Mesendoderm (in vitro differentiated cells): ENCODE measurements around the gene SHISAL1.

ENCODE experiments used
- DNase-seq: peaks from one replicate; pipeline ENCODE4 v3.0.0; 2013
- H2AK5ac ChIP-seq: 2 replicates; pipeline ENCODE4 v1.6.1; 2013; ENCODE audit warnings: low read length, inconsistent platforms
- H2BK120ac ChIP-seq: 2 replicates; pipeline ENCODE4 v1.6.1; 2013; ENCODE audit warnings: low read depth, mild to moderate bottlenecking, low read length, moderate library complexity, mixed read lengths
- H2BK15ac ChIP-seq: replicated peaks from 2 replicates; pipeline ENCODE4 v1.6.1; 2013; ENCODE audit warnings: low read depth, mild to moderate bottlenecking, moderate library complexity
- H2BK5ac ChIP-seq: 2 replicates; pipeline ENCODE4 v1.6.1; 2013; ENCODE audit warnings: low read length, inconsistent platforms
- H3K18ac ChIP-seq: 2 replicates; pipeline ENCODE4 v1.6.1; 2013; ENCODE audit warnings: mild to moderate bottlenecking, low read length, mixed read lengths
- H3K23ac ChIP-seq: one replicate; pipeline ENCODE4 v1.6.1; 2013; ENCODE audit warnings: low read length
- H3K27ac ChIP-seq: 2 replicates; pipeline ENCODE4 v1.5.1; 2013; ENCODE audit warnings: low read depth, mild to moderate bottlenecking, inconsistent platforms, low read length, moderate library complexity
- H3K27me3 ChIP-seq: 2 replicates; pipeline ENCODE4 v1.6.1; 2013; ENCODE audit warnings: low read length, control low read depth, mild to moderate bottlenecking, inconsistent platforms; ENCODE audit not compliant: insufficient read depth, poor library complexity
- H3K36me3 ChIP-seq: 2 replicates; pipeline ENCODE4 v1.6.1; 2013; ENCODE audit warnings: low read length, inconsistent platforms; ENCODE audit not compliant: control insufficient read depth, insufficient read depth
- H3K4ac ChIP-seq: one replicate; pipeline ENCODE4 v1.6.1; 2013; ENCODE audit warnings: low read depth, mild to moderate bottlenecking, low read length, moderate library complexity
- H3K4me1 ChIP-seq: 2 replicates; pipeline ENCODE4 v1.6.1; 2013; ENCODE audit warnings: low read depth, low read length, inconsistent platforms; ENCODE audit not compliant: control insufficient read depth
- H3K4me2 ChIP-seq: 2 replicates; pipeline ENCODE4 v1.6.1; 2013; ENCODE audit warnings: low read length
- H3K4me3 ChIP-seq: 2 replicates; pipeline ENCODE4 v1.5.1; 2013; ENCODE audit warnings: mild to moderate bottlenecking, low read length
- H3K56ac ChIP-seq: one replicate; pipeline ENCODE4 v1.6.1; 2013; ENCODE audit warnings: low read length
- H3K79me1 ChIP-seq: 2 replicates; pipeline ENCODE4 v1.6.1; 2013; ENCODE audit warnings: low read length, inconsistent platforms
- H3K79me2 ChIP-seq: 2 replicates; pipeline ENCODE4 v1.6.1; 2013; ENCODE audit warnings: mild to moderate bottlenecking, low read length; ENCODE audit not compliant: control insufficient read depth, insufficient read depth
- H3K9ac ChIP-seq: 2 replicates; pipeline ENCODE4 v1.6.1; 2013; ENCODE audit warnings: low read length, inconsistent platforms
- H4K5ac ChIP-seq: one replicate; pipeline ENCODE4 v1.6.1; 2013; ENCODE audit warnings: low read length
- H4K8ac ChIP-seq: one replicate; pipeline ENCODE4 v1.6.1; 2013; ENCODE audit warnings: low read depth, mild to moderate bottlenecking, control low read depth, low read length, moderate library complexity
- WGBS: extraction: QIAGEN DNeasy Blood & Tissue Kit; methylation state at CpG from one replicate; pipeline ENCODE4 v1.1.7; 2013; ENCODE audit warnings: low lambda C conversion rate, missing lambda C conversion rate; ENCODE audit not compliant: insufficient coverage; ENCODE audit errors: extremely low coverage; 5-methylcytosine and 5-hydroxymethylcytosine counted together

Gene SHISAL1

GRCh38 chr22:44261164-44261860 is 51.4 kb downstream of the SHISAL1 start:
- no peak overlapping the region for H3K23ac ChIP-seq
- no peak overlapping the region for H4K8ac ChIP-seq
- H2AK5ac ChIP-seq, result no peak overlapping the region
- H2BK5ac ChIP-seq, result no peak overlapping the region
- H3K4ac ChIP-seq, result no peak overlapping the region
- no peak overlapping the region for H3K4me3 ChIP-seq
- no peaks in the 10 kb centered on the region for H3K36me3 ChIP-seq
- H4K5ac ChIP-seq, result no peak overlapping the region
- no peak overlapping the region for H3K18ac ChIP-seq
- no peak for DNase-seq
- no CpG with 5 or more reads among the region's 14 CpGs for WGBS
- H3K56ac ChIP-seq, result no peak overlapping the region
- H3K9ac ChIP-seq, result no peak overlapping the region
- no peak overlapping the region for H2BK15ac ChIP-seq
- H3K27me3 ChIP-seq, result no peaks in the 10 kb centered on the region
- H3K79me2 ChIP-seq, result no peaks in the 10 kb centered on the region
- no peak overlapping the region for H3K4me2 ChIP-seq
- no peaks in the 10 kb centered on the region for H3K4me1 ChIP-seq
- no peaks in the 10 kb centered on the region for H3K79me1 ChIP-seq
- no peak overlapping the region for H3K27ac ChIP-seq
- H2BK120ac ChIP-seq, result no peak overlapping the region

GRCh38 chr22:44260216-44261035 is 52.3 kb downstream of the SHISAL1 start:
- no peaks in the 10 kb centered on the region for H3K79me2 ChIP-seq
- no peak overlapping the region for H2BK120ac ChIP-seq
- DNase-seq, result no peak
- no peak overlapping the region for H2BK15ac ChIP-seq
- H3K27me3 ChIP-seq, result no peaks in the 10 kb centered on the region
- H3K4ac ChIP-seq, result no peak overlapping the region
- no peak overlapping the region for H3K27ac ChIP-seq
- H3K36me3 ChIP-seq, result no peaks in the 10 kb centered on the region
- no peak overlapping the region for H3K18ac ChIP-seq
- H3K56ac ChIP-seq, result no peak overlapping the region
- no peak overlapping the region for H3K23ac ChIP-seq
- no peak overlapping the region for H3K4me2 ChIP-seq
- H3K9ac ChIP-seq, result no peak overlapping the region
- no CpG with 5 or more reads among the region's 16 CpGs for WGBS
- no peak overlapping the region for H2BK5ac ChIP-seq
- no peak overlapping the region for H4K5ac ChIP-seq
- no peak overlapping the region for H3K4me3 ChIP-seq
- no peak overlapping the region for H4K8ac ChIP-seq
- H3K4me1 ChIP-seq, result no peaks in the 10 kb centered on the region
- H2AK5ac ChIP-seq, result no peak overlapping the region
- H3K79me1 ChIP-seq, result no peaks in the 10 kb centered on the region

GRCh38 chr22:44259366-44260215 is 53.2 kb downstream of the SHISAL1 start:
- H3K56ac ChIP-seq, result no peak overlapping the region
- no peak overlapping the region for H4K5ac ChIP-seq
- no peak overlapping the region for H3K4me2 ChIP-seq
- H3K23ac ChIP-seq, result no peak overlapping the region
- no peaks in the 10 kb centered on the region for H3K4me1 ChIP-seq
- no peaks in the 10 kb centered on the region for H3K36me3 ChIP-seq
- H2AK5ac ChIP-seq, result no peak overlapping the region
- no peak overlapping the region for H4K8ac ChIP-seq
- WGBS, result no CpG with 5 or more reads among the region's 19 CpGs
- H3K79me2 ChIP-seq, result no peaks in the 10 kb centered on the region
- no peak for DNase-seq
- H2BK15ac ChIP-seq, result no peak overlapping the region
- H3K27me3 ChIP-seq, result no peaks in the 10 kb centered on the region
- no peak overlapping the region for H3K27ac ChIP-seq
- no peak overlapping the region for H3K4ac ChIP-seq
- H2BK120ac ChIP-seq, result no peak overlapping the region
- no peak overlapping the region for H2BK5ac ChIP-seq
- H3K9ac ChIP-seq, result no peak overlapping the region
- H3K4me3 ChIP-seq, result no peak overlapping the region
- no peak overlapping the region for H3K18ac ChIP-seq
- no peaks in the 10 kb centered on the region for H3K79me1 ChIP-seq

GRCh38 chr22:44256556-44257485 is 55.9 kb downstream of the SHISAL1 start:
- H3K4me3 ChIP-seq, result no peak overlapping the region
- H3K4me1 ChIP-seq, result no peaks in the 10 kb centered on the region
- H3K23ac ChIP-seq, result no peak overlapping the region
- H2BK5ac ChIP-seq, result no peak overlapping the region
- H3K4me2 ChIP-seq, result no peak overlapping the region
- H3K36me3 ChIP-seq, result no peaks in the 10 kb centered on the region
- H4K5ac ChIP-seq, result no peak overlapping the region
- WGBS, result no CpG with 5 or more reads among the region's 13 CpGs
- H3K9ac ChIP-seq, result no peak overlapping the region
- no peaks in the 10 kb centered on the region for H3K79me2 ChIP-seq
- no peak overlapping the region for H3K27ac ChIP-seq
- H3K56ac ChIP-seq, result no peak overlapping the region
- no peak overlapping the region for H2AK5ac ChIP-seq
- no peak overlapping the region for H3K18ac ChIP-seq
- H3K4ac ChIP-seq, result no peak overlapping the region
- no peak overlapping the region for H2BK15ac ChIP-seq
- no peaks in the 10 kb centered on the region for H3K27me3 ChIP-seq
- no peak overlapping the region for H2BK120ac ChIP-seq
- no peak overlapping the region for H4K8ac ChIP-seq
- no peaks in the 10 kb centered on the region for H3K79me1 ChIP-seq
- no peak for DNase-seq

DNA sequence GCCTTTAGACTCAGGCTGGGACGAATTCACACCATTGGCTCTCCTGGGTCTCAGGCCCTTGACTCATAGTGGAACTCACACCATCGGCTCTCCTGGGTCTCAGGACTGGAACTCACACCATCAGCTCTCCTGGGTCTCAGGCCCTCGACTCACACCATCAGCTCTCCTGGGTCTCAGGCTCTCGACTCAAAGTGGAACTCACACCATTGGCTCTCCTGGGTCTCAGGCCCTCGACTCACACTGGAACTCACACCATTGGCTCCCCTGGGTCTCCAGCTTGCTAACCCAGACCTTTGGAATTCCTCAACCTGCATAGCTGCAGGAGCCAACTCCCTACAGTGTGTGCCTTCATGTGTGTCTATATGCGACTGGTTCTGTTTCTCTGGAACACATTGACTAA is 56.7 kb downstream of the SHISAL1 start:
- H3K18ac ChIP-seq, result no peak overlapping the region
- no peak overlapping the region for H3K4ac ChIP-seq
- H3K4me3 ChIP-seq, result no peak overlapping the region
- no CpG with 5 or more reads among the region's 6 CpGs for WGBS
- H3K27ac ChIP-seq, result no peak overlapping the region
- H4K5ac ChIP-seq, result no peak overlapping the region
- no peaks in the 10 kb centered on the region for H3K79me1 ChIP-seq
- H2BK15ac ChIP-seq, result no peak overlapping the region
- no peak overlapping the region for H4K8ac ChIP-seq
- no peaks in the 10 kb centered on the region for H3K4me1 ChIP-seq
- no peak overlapping the region for H3K23ac ChIP-seq
- H3K56ac ChIP-seq, result no peak overlapping the region
- H2BK120ac ChIP-seq, result no peak overlapping the region
- no peak overlapping the region for H3K4me2 ChIP-seq
- no peak overlapping the region for H2BK5ac ChIP-seq
- no peaks in the 10 kb centered on the region for H3K79me2 ChIP-seq
- H3K36me3 ChIP-seq, result no peaks in the 10 kb centered on the region
- DNase-seq, result peak; percentile 28
- H2AK5ac ChIP-seq, result no peak overlapping the region
- no peak overlapping the region for H3K9ac ChIP-seq
- no peaks in the 10 kb centered on the region for H3K27me3 ChIP-seq
